ENCODE results near the gene MRPL16. TPM values are rescaled to one million over a fixed set of nuclear protein-coding genes. Genes with fewer than 3 reads are reported as not detected.
A peak's percentile ranks its signal among the peaks of the same experiment; 100 is the strongest.

MRPL16 gene
- total RNA-seq, 1 experiment from 2014 or later, result 123 TPM

DNA sequence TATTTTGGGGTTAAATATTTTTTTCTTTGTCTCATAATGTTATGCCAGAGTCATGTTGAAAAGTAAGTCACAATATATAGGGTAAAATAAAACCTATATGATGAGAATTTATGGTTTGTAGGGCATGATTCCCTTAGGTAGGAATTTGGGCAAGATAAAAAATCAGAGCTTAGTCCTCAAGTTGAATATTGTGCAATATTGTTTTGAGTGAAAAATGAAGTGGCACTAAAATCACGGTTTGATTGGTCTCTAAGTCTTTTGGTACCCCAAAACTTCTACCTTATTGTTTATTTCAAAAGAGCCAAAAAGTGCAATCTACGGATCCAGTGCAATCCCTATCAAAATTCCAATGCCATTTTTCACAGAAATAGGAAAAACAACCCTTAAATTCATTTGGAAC is 1.6 kb upstream of the MRPL16 start:
- intact Hi-C loops (cut with micrococcal nuclease), result no loop called here
- ATAC-seq, result no peak
- no TSS peak for BruUV-seq (replicated peaks)
- Histone ChIP-seq H3K4me1 (ENCODE audit: insufficient read depth, low read length) (peaks cover 20% of the 10 kb centered on the region), H2AFZ (ENCODE audit: low read length) (no peak overlapping the region), H3F3A (ENCODE audit: low read length, unreplicated experiment) (no peaks in the 10 kb centered on the region), H3K4me2 (ENCODE audit: low read length) (no peak overlapping the region), H3K79me2 (ENCODE audit: low read length) (peaks cover 29% of the 10 kb centered on the region), H3K27ac (ENCODE audit: low read length) (no peak overlapping the region), H3K9ac (ENCODE audit: low read length) (no peak overlapping the region), H3K27me3 (ENCODE audit: low read length) (no peaks in the 10 kb centered on the region), H3K36me3 (ENCODE audit: low read depth, low read length) (peaks cover 15% of the 10 kb centered on the region), H3K4me3 (ENCODE audit: low read length) (no peak overlapping the region), H3K9me2 (replicated peaks; ENCODE audit: low read length) (no peaks in the 10 kb centered on the region), H4K20me1 (ENCODE audit: low read length) (0 out of 2 replicates have a peak, but pooled peaks cover 3% of the 10 kb centered on the region), H3K9me3 (ENCODE audit: low read length) (no peaks in the 10 kb centered on the region)
- CTCF ChIA-PET, result no interaction called here
- POLR2A ChIA-PET (ENCODE audit: unreplicated experiment), result no interaction called here
- TF ChIP-seq EZH2 (IDR thresholded peaks at IDR 0.05; ENCODE audit: low read length, unreplicated experiment), result no peak
- no peak for TF ChIP-seq EZH2phosphoT487 (IDR thresholded peaks at IDR 0.05; ENCODE audit: borderline replicate concordance, low read length)
- TF ChIP-seq, protein P1, sequence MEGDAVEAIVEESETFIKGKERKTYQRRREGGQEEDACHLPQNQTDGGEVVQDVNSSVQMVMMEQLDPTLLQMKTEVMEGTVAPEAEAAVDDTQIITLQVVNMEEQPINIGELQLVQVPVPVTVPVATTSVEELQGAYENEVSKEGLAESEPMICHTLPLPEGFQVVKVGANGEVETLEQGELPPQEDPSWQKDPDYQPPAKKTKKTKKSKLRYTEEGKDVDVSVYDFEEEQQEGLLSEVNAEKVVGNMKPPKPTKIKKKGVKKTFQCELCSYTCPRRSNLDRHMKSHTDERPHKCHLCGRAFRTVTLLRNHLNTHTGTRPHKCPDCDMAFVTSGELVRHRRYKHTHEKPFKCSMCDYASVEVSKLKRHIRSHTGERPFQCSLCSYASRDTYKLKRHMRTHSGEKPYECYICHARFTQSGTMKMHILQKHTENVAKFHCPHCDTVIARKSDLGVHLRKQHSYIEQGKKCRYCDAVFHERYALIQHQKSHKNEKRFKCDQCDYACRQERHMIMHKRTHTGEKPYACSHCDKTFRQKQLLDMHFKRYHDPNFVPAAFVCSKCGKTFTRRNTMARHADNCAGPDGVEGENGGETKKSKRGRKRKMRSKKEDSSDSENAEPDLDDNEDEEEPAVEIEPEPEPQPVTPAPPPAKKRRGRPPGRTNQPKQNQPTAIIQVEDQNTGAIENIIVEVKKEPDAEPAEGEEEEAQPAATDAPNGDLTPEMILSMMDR (conservative IDR thresholded peaks at IDR 0.05; ENCODE audit: low read depth, low read length), result no peak
- DNase-seq, result no peak

GRCh38 chr11:59810911-59811259 is 307 bp upstream of the MRPL16 start:
- Histone ChIP-seq H3K27me3 (ENCODE audit: low read length) (no peaks in the 10 kb centered on the region), H3K4me3 (ENCODE audit: low read length) (peak overlapping the region; percentile 91), H3K9ac (ENCODE audit: low read length) (peak overlapping the region; percentile 89), H3K79me2 (ENCODE audit: low read length) (peaks cover 29% of the 10 kb centered on the region), H3K27ac (ENCODE audit: low read length) (no peak overlapping the region), H3K9me3 (ENCODE audit: low read length) (no peaks in the 10 kb centered on the region), H2AFZ (ENCODE audit: low read length) (peak overlapping the region; percentile 95), H3K36me3 (ENCODE audit: low read depth, low read length) (peaks cover 28% of the 10 kb centered on the region), H4K20me1 (ENCODE audit: low read length) (0 out of 2 replicates have a peak, but pooled peaks cover 3% of the 10 kb centered on the region), H3K4me2 (ENCODE audit: low read length) (peak overlapping the region; percentile 98), H3K4me1 (ENCODE audit: insufficient read depth, low read length) (peaks cover 20% of the 10 kb centered on the region), H3K9me2 (replicated peaks; ENCODE audit: low read length) (no peaks in the 10 kb centered on the region), H3F3A (ENCODE audit: low read length, unreplicated experiment) (no peaks in the 10 kb centered on the region)
- CTCF ChIA-PET, result interaction anchor here (0.6 to 1.0 kb wide), 2 partner anchors 58 to 142 kb away, joined by 3 to 4 read pairs; partner anchors contain the start of gene PATL1
- TF ChIP-seq, protein P1 (conservative IDR thresholded peaks at IDR 0.05; ENCODE audit: low read depth, low read length), result no peak
- no peak for TF ChIP-seq EZH2 (IDR thresholded peaks at IDR 0.05; ENCODE audit: low read length, unreplicated experiment)
- no peak for TF ChIP-seq EZH2phosphoT487 (IDR thresholded peaks at IDR 0.05; ENCODE audit: borderline replicate concordance, low read length)
- ATAC-seq (no peak), DNase-seq (no peak)
- POLR2A ChIA-PET (ENCODE audit: unreplicated experiment), result interaction anchor here (0.6 kb wide), 2 partner anchors 9 to 274 kb away, joined by 3 to 7 read pairs; no protein-coding TSS in a partner anchor
- intact Hi-C loops (cut with micrococcal nuclease), result loop anchor here (2.0 kb wide), 1 partner anchor 56 kb away; the partner anchor contains the start of gene STX3
- BruUV-seq (replicated peaks), result TSS peak; percentile 18

- Histone ChIP-seq H3K4me1 (ENCODE audit: insufficient read depth, low read length) (peaks cover 16% of the 10 kb centered on the region), H3K9ac (ENCODE audit: low read length) (no peak overlapping the region), H3K4me3 (ENCODE audit: low read length) (no peak overlapping the region), H3K27me3 (ENCODE audit: low read length) (no peaks in the 10 kb centered on the region), H3K27ac (ENCODE audit: low read length) (no peak overlapping the region), H3K9me3 (ENCODE audit: low read length) (no peaks in the 10 kb centered on the region), H3K36me3 (ENCODE audit: low read depth, low read length) (peaks cover 47% of the 10 kb centered on the region), H2AFZ (ENCODE audit: low read length) (no peak overlapping the region), H3F3A (ENCODE audit: low read length, unreplicated experiment) (no peaks in the 10 kb centered on the region), H4K20me1 (ENCODE audit: low read length) (0 out of 2 replicates have a peak, but pooled peaks cover 3% of the 10 kb centered on the region), H3K9me2 (replicated peaks; ENCODE audit: low read length) (no peaks in the 10 kb centered on the region), H3K79me2 (ENCODE audit: low read length) (peaks cover 29% of the 10 kb centered on the region), H3K4me2 (ENCODE audit: low read length) (no peak overlapping the region)
- CTCF ChIA-PET, result no interaction called here
- DNase-seq, result no peak
- ATAC-seq, result no peak
- intact Hi-C loops (cut with micrococcal nuclease), result loop anchor here (10.0 kb wide), 2 partner anchors 142 to 272 kb away; partner anchors contain the start of gene PATL1
- POLR2A ChIA-PET (ENCODE audit: unreplicated experiment), result no interaction called here
- TF ChIP-seq, protein P1 (conservative IDR thresholded peaks at IDR 0.05; ENCODE audit: low read depth, low read length), result no peak
- TF ChIP-seq EZH2 (IDR thresholded peaks at IDR 0.05; ENCODE audit: low read length, unreplicated experiment), result no peak
- TF ChIP-seq EZH2phosphoT487 (IDR thresholded peaks at IDR 0.05; ENCODE audit: borderline replicate concordance, low read length), result no peak
- BruUV-seq (replicated peaks), result no TSS peak
These were observed 3.4 kb downstream of the MRPL16 start for GRCh38 chr11:59807047-59807610.

Measured in PC-3 (cell line).